ENCODE results near the gene CFAP410. TPM values are rescaled to one million over a fixed set of nuclear protein-coding genes. Genes with fewer than 3 reads are reported as not detected.

The CFAP410 gene
- total RNA-seq, 1 donor from 2014 or later = 10.4 TPM

- Mint-ChIP-seq H3K4me1 (ENCODE audit: low read depth, unreplicated experiment) (peaks cover 11% of the 10 kb centered on the region), H3K27me3 (ENCODE audit: low read depth, unreplicated experiment) (no peaks in the 10 kb centered on the region), H3K36me3 (ENCODE audit: low read depth, unreplicated experiment) (no peaks in the 10 kb centered on the region), H3K27ac (ENCODE audit: unreplicated experiment) (no peak overlapping the region), H3K9me3 (ENCODE audit: unreplicated experiment) (no peaks in the 10 kb centered on the region), H3K4me3 (ENCODE audit: unreplicated experiment) (no peak overlapping the region)
- Histone ChIP-seq H2AFZ (ENCODE audit: low read depth, low read length) (no peak overlapping the region), H3K4me3 (ENCODE audit: insufficient read depth, low read depth, low read length) (no peak overlapping the region), H3K4me2 (ENCODE audit: low read length) (no peak overlapping the region), H3K36me3 (ENCODE audit: insufficient read depth, low read length) (no peaks in the 10 kb centered on the region), H3K4me1 (ENCODE audit: insufficient read depth, low read length) (peaks cover 13% of the 10 kb centered on the region), H3K27me3 (ENCODE audit: insufficient read depth, low read length) (no peaks in the 10 kb centered on the region), H3K9me3 (ENCODE audit: insufficient read depth, low read depth, low read length) (no peaks in the 10 kb centered on the region), H4K20me1 (ENCODE audit: insufficient read depth, low read length) (peaks cover 60% of the 10 kb centered on the region), H3K79me2 (ENCODE audit: insufficient read depth, low read length) (peaks cover 44% of the 10 kb centered on the region), H3K27ac (ENCODE audit: low read depth, low read length) (no peak overlapping the region), H3K9ac (ENCODE audit: low read length) (no peak overlapping the region)
- DNase-seq (ENCODE audit: low read depth) (no peak), FAIRE-seq (no peak)
- TF ChIP-seq EZH2 (IDR thresholded peaks at IDR 0.05; ENCODE audit: insufficient read depth, low read length) (no peak), CTCF (IDR thresholded peaks at IDR 0.05; ENCODE audit: insufficient read depth, low read depth, low read length) (no peak)
Measured at GRCh38 chr21:44301961-44302406, 37.2 kb downstream of the CFAP410 start.

GRCh38 chr21:44301141-44301540, 38.0 kb downstream of the CFAP410 start:
- no peaks in the 10 kb centered on the region for H3K36me3 ChIP-seq (ENCODE audit: insufficient read depth, low read length)
- no peak overlapping the region for H2AFZ ChIP-seq (ENCODE audit: low read depth, low read length)
- peak overlapping the region; percentile 93 for H3K4me2 ChIP-seq (ENCODE audit: low read length)
- H3K27ac Mint-ChIP-seq (ENCODE audit: unreplicated experiment) = no peak overlapping the region
- no peaks in the 10 kb centered on the region for H3K9me3 ChIP-seq (ENCODE audit: insufficient read depth, low read depth, low read length)
- peak overlapping the region; percentile 78 for H3K9ac ChIP-seq (ENCODE audit: low read length)
- H3K27ac ChIP-seq (ENCODE audit: low read depth, low read length) = no peak overlapping the region
- H3K4me1 Mint-ChIP-seq (ENCODE audit: low read depth, unreplicated experiment) = peaks cover 9% of the 10 kb centered on the region
- peaks cover 53% of the 10 kb centered on the region for H4K20me1 ChIP-seq (ENCODE audit: insufficient read depth, low read length)
- no peak for TF ChIP-seq EZH2 (IDR thresholded peaks at IDR 0.05; ENCODE audit: insufficient read depth, low read length)
- no peak for TF ChIP-seq CTCF (IDR thresholded peaks at IDR 0.05; ENCODE audit: insufficient read depth, low read depth, low read length)
- peaks cover 44% of the 10 kb centered on the region for H3K79me2 ChIP-seq (ENCODE audit: insufficient read depth, low read length)
- H3K27me3 ChIP-seq (ENCODE audit: insufficient read depth, low read length) = no peaks in the 10 kb centered on the region
- H3K9me3 Mint-ChIP-seq (ENCODE audit: unreplicated experiment) = no peaks in the 10 kb centered on the region
- DNase-seq (ENCODE audit: low read depth) (no peak), FAIRE-seq (no peak)
- H3K4me1 ChIP-seq (ENCODE audit: insufficient read depth, low read length) = peaks cover 13% of the 10 kb centered on the region
- peak overlapping the region; percentile 63 for H3K4me3 ChIP-seq (ENCODE audit: insufficient read depth, low read depth, low read length)
- H3K4me3 Mint-ChIP-seq (ENCODE audit: unreplicated experiment) = peak overlapping the region; percentile 88
- H3K36me3 Mint-ChIP-seq (ENCODE audit: low read depth, unreplicated experiment) = no peaks in the 10 kb centered on the region
- H3K27me3 Mint-ChIP-seq (ENCODE audit: low read depth, unreplicated experiment) = no peaks in the 10 kb centered on the region

DNA sequence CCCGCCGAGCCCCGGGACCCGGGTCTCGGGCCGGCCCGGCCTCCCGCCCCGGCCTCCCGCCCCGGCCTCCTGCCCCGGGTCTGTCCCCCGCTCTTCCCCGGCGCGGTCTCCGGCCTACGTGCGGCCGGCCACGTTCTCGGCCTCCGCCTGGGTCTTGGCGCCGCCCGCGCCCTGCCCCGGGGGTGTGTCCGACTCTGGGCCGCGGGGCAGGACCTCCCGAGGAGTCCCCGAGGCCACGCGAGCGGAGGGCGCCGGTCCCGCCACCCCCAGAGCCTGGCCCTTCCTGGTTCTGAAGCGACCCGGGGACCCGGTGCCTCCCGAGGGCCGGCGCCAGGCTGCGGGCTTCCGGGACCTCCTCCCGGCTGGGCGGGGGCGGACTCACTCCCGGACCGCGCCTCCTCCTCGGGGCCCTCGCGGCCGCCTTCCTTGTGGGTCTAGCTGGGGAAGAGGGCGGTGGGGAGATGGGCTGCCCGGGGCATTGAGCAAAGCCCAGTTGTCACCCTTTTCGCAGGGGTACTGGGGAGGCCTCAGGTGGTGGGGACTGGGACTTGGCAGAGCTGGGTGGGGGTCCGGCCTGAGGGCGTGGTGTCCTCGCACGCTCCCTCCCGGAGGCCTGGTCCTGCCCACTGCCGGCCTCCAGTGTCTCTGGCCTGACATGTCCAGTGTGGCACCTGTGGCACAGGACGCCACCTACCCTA, 38.8 kb downstream of the CFAP410 start:
- H3K27ac Mint-ChIP-seq (ENCODE audit: unreplicated experiment) = peak overlapping the region; percentile 41
- Histone ChIP-seq H3K4me1 (ENCODE audit: insufficient read depth, low read length) (peaks cover 13% of the 10 kb centered on the region), H3K79me2 (ENCODE audit: insufficient read depth, low read length) (peaks cover 37% of the 10 kb centered on the region), H4K20me1 (ENCODE audit: insufficient read depth, low read length) (peaks cover 46% of the 10 kb centered on the region), H2AFZ (ENCODE audit: low read depth, low read length) (peak overlapping the region; percentile 63), H3K4me3 (ENCODE audit: insufficient read depth, low read depth, low read length) (peak overlapping the region; percentile 63), H3K36me3 (ENCODE audit: insufficient read depth, low read length) (no peaks in the 10 kb centered on the region), H3K27me3 (ENCODE audit: insufficient read depth, low read length) (no peaks in the 10 kb centered on the region), H3K9me3 (ENCODE audit: insufficient read depth, low read depth, low read length) (no peaks in the 10 kb centered on the region), H3K27ac (ENCODE audit: low read depth, low read length) (peak overlapping the region; percentile 38), H3K9ac (ENCODE audit: low read length) (peak overlapping the region; percentile 78), H3K4me2 (ENCODE audit: low read length) (peak overlapping the region; percentile 93)
- TF ChIP-seq EZH2 (IDR thresholded peaks at IDR 0.05; ENCODE audit: insufficient read depth, low read length) (no peak), CTCF (IDR thresholded peaks at IDR 0.05; ENCODE audit: insufficient read depth, low read depth, low read length) (no peak)
- H3K9me3 Mint-ChIP-seq (ENCODE audit: unreplicated experiment) = no peaks in the 10 kb centered on the region
- DNase-seq (ENCODE audit: low read depth) = peak; percentile 16
- peak overlapping the region; percentile 88 for H3K4me3 Mint-ChIP-seq (ENCODE audit: unreplicated experiment)
- H3K36me3 Mint-ChIP-seq (ENCODE audit: low read depth, unreplicated experiment) = no peaks in the 10 kb centered on the region
- no peaks in the 10 kb centered on the region for H3K27me3 Mint-ChIP-seq (ENCODE audit: low read depth, unreplicated experiment)
- peaks cover 9% of the 10 kb centered on the region for H3K4me1 Mint-ChIP-seq (ENCODE audit: low read depth, unreplicated experiment)
- FAIRE-seq = no peak

Data from astrocyte (in vitro differentiated cells and primary cell).